Transverse colon (tissue), 4 donors: Measurements from ENCODE around the gene FAM83E.

Source experiments
- EP300 ChIP-seq: sonication (generic); formaldehyde crosslinking; IDR thresholded peaks from one replicate; pipeline ENCODE4 v1.6.1; 2017; ENCODE audit warnings: antibody characterized with exemption, low read depth
- POLR2A ChIP-seq: fragments of 450-650 bp; IDR thresholded peaks from one replicate; pipeline ENCODE4 v1.6.1; 2016; ENCODE audit warnings: antibody characterized with exemption, mild to moderate bottlenecking, moderate library complexity
- POLR2AphosphoS5 ChIP-seq, 3 donors: sonication (generic); formaldehyde crosslinking; IDR thresholded peaks; one replicate each; pipeline ENCODE4 v1.6.1; 2016; ENCODE audit warnings: antibody characterized with exemption in 3 of 3
- TF ChIP-seq, protein P1 (sequence below), 5 experiments: fragments of 200-600 bp in 3 of 5; fragments of 450-650 bp in 2 of 5; sonication (generic) in 3 of 5; IDR thresholded peaks; 1 replicate in 2 of 5; 2 replicates in 3 of 5; pipeline ENCODE4 v1.5.1; 2016 to 2017; ENCODE audit warnings: antibody characterized with exemption in 5 of 5, inconsistent platforms in 3 of 5, mild to moderate bottlenecking in 2 of 5, moderate library complexity in 1 of 5

DNA sequence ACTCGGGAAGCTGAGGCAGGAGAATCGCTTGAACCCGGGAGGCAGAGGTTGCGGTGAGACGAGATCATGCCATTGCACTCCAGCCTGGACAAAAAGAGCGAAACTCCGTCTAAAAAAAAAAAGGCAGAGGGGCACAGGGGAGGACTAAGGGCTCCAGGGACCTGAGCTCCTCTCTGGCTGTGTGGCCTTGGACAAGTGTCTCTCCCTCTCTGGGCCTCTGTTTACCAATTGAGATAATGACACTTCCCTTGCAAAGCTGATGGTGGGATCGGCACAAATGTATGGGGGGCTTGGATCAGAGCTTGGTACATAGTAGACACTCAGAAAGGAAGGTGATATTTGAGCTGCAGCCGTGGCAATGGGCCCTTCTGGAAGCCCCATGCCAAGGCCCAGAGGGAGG lies 19.7 kb downstream of the FAM83E start:
- TF ChIP-seq, protein P1, sequence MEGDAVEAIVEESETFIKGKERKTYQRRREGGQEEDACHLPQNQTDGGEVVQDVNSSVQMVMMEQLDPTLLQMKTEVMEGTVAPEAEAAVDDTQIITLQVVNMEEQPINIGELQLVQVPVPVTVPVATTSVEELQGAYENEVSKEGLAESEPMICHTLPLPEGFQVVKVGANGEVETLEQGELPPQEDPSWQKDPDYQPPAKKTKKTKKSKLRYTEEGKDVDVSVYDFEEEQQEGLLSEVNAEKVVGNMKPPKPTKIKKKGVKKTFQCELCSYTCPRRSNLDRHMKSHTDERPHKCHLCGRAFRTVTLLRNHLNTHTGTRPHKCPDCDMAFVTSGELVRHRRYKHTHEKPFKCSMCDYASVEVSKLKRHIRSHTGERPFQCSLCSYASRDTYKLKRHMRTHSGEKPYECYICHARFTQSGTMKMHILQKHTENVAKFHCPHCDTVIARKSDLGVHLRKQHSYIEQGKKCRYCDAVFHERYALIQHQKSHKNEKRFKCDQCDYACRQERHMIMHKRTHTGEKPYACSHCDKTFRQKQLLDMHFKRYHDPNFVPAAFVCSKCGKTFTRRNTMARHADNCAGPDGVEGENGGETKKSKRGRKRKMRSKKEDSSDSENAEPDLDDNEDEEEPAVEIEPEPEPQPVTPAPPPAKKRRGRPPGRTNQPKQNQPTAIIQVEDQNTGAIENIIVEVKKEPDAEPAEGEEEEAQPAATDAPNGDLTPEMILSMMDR (IDR thresholded peaks at IDR 0.05), result no peak
- TF ChIP-seq POLR2A, result no peak
- no peak for TF ChIP-seq POLR2AphosphoS5 (IDR thresholded peaks at IDR 0.05)
- no peak for TF ChIP-seq EP300
